GM19463 (cell line): ENCODE measurements around the gene TBC1D22A.

Experiments used
- ATAC-seq: cut with Tn5 transposase; IDR thresholded peaks from one replicate; pipeline ENCODE4 v1.9.1; 2021; ENCODE audit warnings: mild to moderate bottlenecking, moderate library complexity; ENCODE audit not compliant: unreplicated experiment

Gene TBC1D22A

GRCh38 chr22:47006433-47006832 is 244.0 kb downstream of the TBC1D22A start:
- ATAC-seq, result no peak

GRCh38 chr22:47006869-47007268 is 244.4 kb downstream of the TBC1D22A start:
- no peak for ATAC-seq

GRCh38 chr22:47007496-47007895 is 245.0 kb downstream of the TBC1D22A start:
- ATAC-seq, result no peak

GRCh38 chr22:47008208-47008885 is 245.9 kb downstream of the TBC1D22A start:
- ATAC-seq, result no peak

GRCh38 chr22:47009304-47010101 is 247.1 kb downstream of the TBC1D22A start:
- no peak for ATAC-seq

GRCh38 chr22:47010211-47010610 is 247.8 kb downstream of the TBC1D22A start:
- ATAC-seq, result no peak

- ATAC-seq, result no peak
These were observed 248.8 kb downstream of the TBC1D22A start for GRCh38 chr22:47011131-47011858.

- no peak for ATAC-seq
These were observed 249.4 kb downstream of the TBC1D22A start for GRCh38 chr22:47011859-47012258.

GRCh38 chr22:47012589-47013370 is 250.3 kb downstream of the TBC1D22A start:
- no peak for ATAC-seq

- ATAC-seq, result no peak
These were observed 251.6 kb downstream of the TBC1D22A start for GRCh38 chr22:47013861-47014635.

- ATAC-seq, result no peak
These were observed 252.3 kb downstream of the TBC1D22A start for GRCh38 chr22:47014636-47015345.

GRCh38 chr22:47015589-47016178 is 253.2 kb downstream of the TBC1D22A start:
- ATAC-seq, result no peak

- ATAC-seq, result no peak
These were observed 254.2 kb downstream of the TBC1D22A start for GRCh38 chr22:47016631-47017030.

GRCh38 chr22:47017245-47017644 is 254.8 kb downstream of the TBC1D22A start:
- no peak for ATAC-seq

GRCh38 chr22:47018010-47018910 is 255.8 kb downstream of the TBC1D22A start:
- no peak for ATAC-seq

GRCh38 chr22:47019012-47019790 is 256.8 kb downstream of the TBC1D22A start:
- ATAC-seq, result no peak

- no peak for ATAC-seq
These were observed 257.7 kb downstream of the TBC1D22A start for GRCh38 chr22:47020166-47020565.
